GM21529 (cell line): ENCODE data around the gene THBD.
"Not testable (repeated sequence)": the region's sequence is repeated elsewhere in the genome, so short reads cannot be mapped to it uniquely, and the experiment has no call there.

Experiments
- ATAC-seq: cut with Tn5 transposase; IDR thresholded peaks from one replicate; pipeline ENCODE4 v1.9.1; 2021; ENCODE audit not compliant: unreplicated experiment

THBD gene

DNA sequence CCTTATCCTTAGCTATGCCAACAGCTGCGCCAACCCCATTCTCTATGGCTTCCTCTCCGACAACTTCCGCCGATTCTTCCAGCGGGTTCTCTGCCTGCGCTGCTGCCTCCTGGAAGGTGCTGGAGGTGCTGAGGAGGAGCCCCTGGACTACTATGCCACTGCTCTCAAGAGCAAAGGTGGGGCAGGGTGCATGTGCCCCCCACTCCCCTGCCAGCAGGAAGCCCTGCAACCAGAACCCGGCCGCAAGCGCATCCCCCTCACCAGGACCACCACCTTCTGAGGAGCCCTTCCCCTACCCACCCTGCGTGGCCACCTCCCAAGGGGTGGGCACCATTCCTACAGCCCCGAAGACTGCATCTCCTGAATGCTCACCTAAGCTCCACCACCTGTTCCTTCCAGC is 13.1 kb downstream of the THBD start:
- ATAC-seq, result no peak

DNA sequence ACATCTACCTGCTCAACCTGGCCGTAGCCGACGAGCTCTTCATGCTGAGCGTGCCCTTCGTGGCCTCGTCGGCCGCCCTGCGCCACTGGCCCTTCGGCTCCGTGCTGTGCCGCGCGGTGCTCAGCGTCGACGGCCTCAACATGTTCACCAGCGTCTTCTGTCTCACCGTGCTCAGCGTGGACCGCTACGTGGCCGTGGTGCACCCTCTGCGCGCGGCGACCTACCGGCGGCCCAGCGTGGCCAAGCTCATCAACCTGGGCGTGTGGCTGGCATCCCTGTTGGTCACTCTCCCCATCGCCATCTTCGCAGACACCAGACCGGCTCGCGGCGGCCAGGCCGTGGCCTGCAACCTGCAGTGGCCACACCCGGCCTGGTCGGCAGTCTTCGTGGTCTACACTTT is 13.7 kb downstream of the THBD start:
- ATAC-seq, result no peak

DNA sequence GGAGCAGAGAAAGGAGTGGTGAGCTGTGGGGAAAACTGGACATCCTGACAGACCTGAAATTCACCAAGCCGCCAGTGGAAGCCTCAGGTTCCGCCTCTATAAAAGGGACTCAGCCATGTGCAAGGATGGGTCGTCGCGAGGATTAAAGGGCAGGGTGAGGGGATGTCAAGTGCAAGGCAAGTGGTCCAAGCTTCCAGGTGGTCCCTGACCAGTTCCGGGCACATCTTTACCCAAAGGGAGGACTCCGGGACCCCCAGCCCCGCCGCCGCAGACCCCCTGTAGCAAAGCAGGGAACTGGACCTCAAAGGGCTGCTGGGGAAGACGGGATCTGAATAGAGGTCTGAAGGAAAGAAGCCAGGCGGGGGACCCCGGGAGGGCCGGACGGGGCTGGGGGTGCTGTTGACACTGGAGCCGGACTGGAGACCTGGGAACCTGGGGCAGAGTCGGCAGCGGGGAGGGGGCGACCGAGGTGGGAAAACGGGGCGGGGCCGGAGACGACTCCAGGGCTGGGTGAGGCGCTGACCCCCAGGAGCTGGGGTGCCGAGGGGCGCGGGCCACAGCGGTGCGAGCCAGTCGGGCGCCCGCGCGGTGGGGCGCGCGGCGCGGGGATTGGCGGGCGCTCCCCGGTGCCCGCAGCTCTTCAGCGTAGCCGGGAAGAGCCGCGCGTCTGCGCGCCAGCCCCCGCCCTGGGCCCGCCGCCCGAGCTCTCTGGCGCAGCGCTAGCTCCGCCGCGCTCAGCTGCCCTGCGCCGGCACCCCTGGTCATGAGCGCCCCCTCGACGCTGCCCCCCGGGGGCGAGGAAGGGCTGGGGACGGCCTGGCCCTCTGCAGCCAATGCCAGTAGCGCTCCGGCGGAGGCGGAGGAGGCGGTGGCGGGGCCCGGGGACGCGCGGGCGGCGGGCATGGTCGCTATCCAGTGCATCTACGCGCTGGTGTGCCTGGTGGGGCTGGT is 14.5 kb downstream of the THBD start, which contains the start of gene SSTR4:
SSTR4 (plus strand) TSS at position 592 of the 951 bp plus-strand sequence; CDS start at position 764, 172 bp downstream.
- ATAC-seq, result no peak

DNA sequence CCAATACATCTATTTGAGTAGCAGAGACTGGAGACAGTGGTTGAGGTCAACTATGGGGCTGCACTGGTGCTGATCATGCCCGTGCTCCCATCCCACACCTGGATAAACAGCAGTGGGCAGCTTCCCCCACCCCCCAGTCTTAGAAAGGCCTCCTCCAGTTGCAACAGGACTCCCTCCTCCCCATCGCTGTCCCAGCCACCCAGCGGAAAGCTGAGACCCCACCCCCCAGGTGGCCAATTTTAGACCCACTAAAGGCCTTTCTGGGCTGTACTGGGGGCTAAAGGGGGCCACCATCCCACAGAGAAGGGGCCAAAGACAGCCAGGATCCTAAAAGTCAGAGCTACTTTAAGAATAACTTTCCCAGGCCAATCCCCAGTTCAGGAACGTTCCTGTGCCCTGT is 15.6 kb downstream of the THBD start:
- no peak for ATAC-seq

DNA sequence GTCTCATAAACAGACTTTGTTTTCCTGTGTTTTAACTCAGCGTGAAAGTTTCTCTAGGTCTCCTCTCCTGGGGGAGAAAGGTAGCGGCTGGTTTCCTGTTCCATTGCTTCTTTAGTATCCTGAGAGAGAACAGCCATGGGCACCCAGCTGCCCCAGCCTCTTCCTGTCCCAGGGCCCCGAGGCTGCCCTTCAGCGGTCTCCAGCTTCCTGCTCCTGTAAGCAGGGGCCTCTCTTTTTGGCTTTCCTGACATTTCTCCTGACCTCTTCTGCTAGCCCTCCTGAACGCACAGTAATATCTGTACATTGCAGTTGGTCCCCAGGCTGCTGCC is 16.8 kb downstream of the THBD start:
- no peak for ATAC-seq

DNA sequence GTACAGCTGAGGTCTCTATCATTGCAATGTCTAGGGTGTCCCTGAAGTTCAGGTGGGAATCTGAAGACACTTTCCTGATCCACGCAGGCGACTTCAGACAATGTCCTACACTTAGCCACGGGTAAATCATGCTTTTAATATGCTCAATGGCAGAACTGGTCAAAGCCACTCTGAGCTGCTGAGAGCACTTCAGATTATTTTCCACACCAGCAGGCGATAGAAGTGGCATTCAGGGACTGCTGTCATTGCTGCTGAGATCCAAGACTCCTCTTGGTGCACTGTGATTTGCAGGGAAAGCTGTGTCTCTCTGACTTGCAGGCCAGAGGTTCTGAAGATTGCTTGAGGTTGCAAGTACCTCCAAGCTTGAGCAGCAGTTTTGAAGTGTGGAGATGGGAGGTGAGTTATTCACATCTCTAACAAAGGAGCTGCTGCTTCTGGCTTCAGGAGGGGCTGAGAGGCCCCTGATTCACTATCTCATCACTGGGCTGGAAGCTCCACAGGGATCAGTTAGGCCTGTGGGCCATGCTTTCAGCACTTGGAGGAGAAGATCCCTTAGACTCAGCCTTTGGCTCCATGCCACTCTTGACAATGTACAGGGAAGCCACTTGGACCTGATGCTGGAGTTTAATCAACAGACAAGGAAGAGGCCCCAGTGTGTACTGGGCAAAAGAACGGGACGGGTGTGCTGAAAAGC is 17.3 kb downstream of the THBD start:
- no peak for ATAC-seq

DNA sequence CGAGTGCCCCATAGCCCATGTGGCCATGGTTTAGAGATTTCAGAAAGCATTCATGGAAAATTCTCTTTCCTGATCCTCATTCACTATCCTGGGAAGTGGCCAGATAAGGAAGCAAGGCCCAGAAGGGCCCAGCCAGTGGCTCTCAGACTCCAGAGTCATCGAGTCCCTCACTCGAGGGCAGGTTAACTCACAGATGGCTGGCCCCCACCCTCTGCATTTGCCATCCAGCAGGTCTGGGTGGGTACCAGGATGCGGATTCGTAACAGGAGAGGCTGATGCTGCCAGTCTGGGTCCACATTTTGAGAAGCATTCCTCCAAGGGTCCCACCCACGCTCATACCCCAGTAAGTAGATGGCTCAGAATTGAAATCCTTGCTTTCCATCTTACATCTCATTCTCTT is 18.1 kb downstream of the THBD start:
- ATAC-seq, result no peak

DNA sequence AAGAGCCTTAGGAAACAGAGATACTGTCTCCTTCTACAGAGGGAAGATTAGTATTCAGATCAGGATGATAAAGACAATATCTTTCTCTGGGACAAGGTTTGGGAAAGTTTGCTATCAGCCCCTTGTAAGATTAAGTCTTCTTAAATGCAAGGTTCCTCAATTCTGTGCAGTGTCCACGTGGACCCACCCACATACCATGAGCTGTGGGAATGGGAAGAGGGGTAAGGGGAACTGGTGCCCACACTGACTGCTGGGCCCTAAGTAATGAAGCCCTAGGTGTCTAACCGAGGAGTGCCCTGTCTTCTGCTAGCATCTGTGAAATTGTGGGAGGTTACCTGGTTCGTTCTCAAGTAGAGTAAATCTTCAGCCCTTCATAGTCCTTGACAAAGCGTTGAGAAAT is 20.1 kb downstream of the THBD start:
- no peak for ATAC-seq

DNA sequence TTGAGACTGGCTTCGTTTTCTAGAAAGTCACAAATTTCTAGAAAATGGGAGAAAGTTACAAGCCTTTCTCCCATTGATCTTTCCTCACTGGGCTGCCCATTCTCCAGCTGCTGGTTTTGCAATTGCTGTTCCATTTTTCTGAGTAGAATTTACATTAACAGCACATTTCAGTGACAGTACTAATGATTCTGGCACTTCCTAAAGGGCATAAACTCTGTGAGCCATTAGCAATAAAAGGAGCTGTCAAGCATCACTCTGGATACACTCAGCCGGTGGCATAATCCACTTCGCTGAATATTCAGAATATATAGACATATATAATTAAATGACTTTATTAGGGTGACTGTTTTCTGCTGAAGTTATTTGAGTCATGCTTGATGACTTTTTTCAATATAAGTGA is 21.1 kb downstream of the THBD start:
- ATAC-seq, result no peak

DNA sequence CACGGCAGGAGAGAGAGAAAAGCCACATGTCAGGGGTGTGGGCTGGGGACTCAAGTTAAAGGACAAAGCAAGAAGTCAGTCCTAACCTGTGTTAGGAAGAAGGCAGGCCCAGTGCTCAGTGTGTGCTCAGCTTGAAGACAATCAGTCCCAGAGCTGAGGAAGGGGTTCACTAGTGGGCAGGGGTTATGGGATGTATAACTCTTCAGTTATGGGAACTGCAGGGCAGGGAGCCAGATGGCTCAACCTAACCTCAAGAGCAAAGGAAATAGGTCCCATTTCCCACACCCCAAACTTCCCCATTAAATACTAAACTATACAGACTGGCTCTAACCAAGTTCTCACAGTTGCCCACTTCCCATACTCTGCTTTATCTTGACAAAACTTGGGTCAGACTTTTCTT is 21.8 kb downstream of the THBD start:
- ATAC-seq, result no peak

DNA sequence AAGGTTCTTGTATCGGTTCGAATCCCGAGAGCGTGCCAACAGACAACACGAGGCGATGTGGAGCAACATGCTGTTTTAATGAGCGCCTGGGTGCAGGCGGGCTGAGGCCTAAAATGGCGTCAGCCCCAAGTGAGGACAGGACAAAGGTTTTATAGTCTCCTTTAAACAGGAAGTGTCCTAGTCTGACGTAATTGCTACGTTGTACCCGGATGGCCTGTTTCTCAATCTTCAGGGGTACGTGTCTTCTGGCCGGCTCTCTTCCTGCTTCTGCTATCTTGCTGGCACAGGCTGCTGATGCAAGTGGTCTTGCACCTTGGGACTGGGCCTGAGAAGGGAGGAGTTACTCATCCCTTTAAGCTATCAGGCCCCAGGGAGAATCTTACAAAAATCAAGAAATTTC is 24.0 kb downstream of the THBD start:
- ATAC-seq, result not testable (repeated sequence)

DNA sequence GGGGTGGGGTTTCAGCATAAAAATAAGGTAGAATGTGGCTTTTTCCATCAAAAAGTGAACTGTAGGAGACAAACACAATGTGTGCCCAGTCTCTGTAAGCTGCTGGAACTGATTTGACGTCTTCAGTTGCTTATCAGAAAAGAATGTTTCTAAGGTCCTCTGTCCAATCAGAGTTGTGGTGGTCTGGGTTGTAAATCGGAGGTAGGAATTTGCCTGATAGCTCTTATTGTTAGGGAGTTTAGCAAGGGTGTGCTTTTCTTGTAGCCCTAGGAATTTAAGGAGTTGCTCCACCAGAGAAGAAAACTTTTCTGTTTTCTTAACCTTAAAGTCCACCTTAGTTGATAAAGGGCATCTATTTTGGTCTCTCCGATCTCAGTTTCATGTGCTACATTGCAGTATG is 24.8 kb downstream of the THBD start:
- no peak for ATAC-seq

DNA sequence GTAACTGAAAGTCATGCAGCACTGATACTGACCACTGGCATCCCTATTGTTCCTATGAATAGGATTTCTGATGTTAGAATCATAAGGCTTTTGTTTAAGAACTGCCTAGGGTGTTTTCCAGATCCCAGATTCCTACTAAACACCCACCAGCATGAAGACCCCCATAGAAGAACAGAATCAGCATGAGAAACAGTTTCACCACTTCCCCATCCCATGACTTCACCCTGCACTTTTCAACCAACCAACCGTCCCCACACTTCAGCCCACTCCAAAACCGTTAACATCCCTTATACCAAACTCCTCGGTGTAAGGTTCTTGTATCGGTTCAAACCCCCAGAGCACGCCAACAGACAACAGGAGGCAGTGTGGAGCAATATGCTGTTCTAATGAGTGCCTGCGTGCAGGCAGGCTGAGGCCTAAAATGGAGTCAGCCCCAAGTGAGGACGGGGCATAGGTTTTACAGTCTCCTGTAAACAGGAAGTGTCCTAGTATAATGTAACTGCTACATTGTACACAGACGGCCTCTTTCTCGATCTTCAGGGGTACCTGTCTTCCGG is 25.8 kb downstream of the THBD start:
- no peak for ATAC-seq

DNA sequence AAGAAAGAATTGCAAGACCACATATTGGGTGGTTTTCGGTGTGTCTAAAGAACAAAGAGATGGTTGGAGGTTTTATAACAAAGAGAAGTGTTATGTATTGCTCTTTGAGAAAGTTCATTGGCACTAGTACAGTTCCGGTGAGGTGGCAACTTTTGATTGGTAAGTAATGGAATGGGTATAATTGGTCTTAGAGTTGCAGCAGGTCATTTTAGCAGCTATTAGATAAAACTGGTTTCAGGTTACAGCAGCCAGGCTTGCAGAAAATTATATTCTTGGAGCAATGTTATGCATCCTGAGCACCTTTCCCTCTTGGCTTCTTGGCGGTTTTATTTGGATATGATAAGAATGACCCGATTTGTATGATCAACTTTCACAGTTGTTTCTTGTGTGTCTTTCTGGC is 26.6 kb downstream of the THBD start:
- ATAC-seq, result no peak

DNA sequence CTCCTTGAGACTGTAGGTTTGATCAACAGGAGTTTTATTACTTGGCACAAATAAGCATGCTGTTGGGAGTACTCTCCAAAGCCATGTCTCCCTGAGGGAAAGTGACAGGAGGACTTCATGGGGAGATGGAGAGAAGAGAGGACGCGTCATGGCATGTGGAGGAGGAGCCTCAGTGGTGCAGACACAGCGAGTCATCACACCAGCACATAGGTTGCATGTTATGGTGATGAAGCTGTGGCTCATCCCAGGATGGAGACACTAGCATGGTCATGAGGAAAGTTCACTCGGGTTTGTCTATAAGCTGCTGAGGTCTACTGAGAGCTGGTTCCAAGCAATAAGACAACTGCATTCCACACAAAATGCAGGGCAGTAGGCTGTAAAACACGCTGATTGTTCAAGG is 27.5 kb downstream of the THBD start:
- ATAC-seq, result no peak

DNA sequence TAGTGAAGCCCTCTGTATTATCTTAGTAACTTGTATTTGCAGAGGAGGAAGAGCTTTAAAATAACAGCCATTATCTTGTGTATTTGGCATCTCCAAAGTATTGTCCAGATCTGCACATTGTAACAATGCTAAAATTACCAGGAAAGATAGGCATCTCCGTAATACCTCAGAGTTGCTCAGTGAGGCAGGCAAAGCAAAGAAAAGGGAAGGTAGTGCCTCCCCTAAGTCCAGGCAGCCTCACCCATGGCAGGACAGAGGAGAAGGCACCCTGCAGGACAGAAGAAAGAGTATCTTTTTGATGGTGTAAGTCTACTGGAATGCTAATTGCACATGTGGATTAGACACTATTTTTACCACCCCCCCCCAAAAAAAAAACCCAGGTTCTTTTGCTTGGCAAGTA is 27.9 kb downstream of the THBD start:
- ATAC-seq, result no peak

DNA sequence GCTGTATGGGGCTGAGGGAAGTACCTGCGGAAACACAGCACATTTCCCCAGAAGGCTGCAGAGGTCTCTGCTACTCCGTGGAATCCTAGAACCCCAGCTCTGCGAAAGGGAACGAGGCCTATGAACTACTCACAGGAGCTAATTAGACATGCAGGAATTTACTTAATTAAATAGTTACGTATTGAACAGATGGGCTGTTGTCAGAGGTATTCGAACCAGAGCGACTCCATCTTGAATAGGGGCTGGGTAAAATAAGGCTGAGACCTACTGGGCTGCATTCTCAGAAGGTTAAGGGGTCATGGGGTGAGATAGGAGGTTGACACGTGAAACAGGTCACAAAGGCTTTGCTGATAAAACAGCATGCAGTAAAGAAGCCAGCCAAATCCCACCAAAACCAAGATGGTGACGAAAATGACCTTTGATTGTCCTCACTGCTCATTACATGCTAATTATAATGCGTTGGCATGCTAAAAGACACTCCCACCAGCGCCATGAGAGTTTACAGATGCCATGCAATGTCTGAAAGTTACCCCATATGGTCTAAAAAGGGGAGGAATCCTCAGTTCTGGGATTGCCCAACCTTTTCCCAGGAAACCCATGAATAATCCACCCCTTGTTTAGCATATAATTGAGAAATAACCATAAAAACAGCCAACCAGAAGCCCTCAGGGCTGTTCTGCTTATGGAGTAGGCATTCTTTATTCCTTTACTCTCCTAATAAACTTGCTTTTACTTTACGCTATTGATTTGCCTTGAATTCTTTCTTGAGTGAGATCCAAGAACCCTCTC is 29.0 kb downstream of the THBD start:
- ATAC-seq, result no peak

DNA sequence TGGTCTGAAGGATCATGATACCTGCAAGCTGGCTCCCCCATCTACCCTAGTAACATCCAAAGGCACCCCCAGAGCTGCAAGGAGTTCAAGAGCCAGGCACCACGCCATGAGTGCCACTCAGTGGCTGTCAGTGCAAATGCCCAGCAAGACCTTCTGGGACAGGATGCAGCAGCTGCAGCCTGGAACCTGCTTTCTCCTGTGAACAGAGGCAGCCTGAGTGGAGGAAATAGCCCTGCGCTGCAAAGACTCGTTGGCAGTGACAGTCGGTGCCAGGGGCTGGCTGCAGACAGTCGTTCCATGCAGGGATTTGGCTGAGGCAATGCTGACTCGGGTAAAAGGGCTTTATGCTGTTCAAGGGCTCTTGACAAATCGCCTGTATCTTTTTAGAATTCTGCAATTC is 30.1 kb downstream of the THBD start:
- no peak for ATAC-seq

DNA sequence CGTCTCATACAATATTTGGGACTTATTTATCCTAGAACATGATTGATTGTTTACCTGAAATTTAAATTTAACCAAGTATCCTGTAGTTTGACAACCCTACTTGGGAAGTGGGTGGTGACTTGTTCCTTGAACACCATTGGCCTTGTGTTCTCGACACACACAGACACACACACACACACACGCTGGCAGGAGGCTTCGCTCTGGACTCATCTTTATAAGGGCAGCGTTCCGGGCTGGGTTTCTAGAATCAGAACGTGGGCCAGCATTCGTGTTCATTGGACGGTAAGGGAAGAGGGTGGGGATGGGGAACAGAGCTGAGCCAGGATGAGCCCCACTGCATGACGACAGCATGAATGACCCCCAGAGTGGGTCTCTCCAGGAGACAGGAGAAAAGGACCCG is 30.5 kb downstream of the THBD start:
- no peak for ATAC-seq

DNA sequence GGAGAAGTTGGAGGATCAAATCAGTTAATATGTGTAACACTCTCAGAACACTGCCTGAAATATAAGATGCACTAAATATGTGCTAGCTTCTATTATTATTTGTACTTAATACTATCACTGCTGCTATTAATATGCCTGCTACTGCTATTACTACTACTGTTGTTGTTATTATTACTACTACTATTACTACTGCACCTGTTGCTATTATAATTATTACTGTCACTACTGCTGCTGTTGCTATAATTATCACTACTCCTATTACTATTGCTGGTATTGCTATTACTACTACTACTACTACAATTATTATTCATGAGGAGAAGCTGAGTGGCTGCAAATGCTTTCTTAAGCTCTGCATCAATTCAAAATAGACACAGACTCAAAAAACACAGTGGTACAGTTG is 31.0 kb downstream of the THBD start:
- ATAC-seq, result peak; percentile 48

DNA sequence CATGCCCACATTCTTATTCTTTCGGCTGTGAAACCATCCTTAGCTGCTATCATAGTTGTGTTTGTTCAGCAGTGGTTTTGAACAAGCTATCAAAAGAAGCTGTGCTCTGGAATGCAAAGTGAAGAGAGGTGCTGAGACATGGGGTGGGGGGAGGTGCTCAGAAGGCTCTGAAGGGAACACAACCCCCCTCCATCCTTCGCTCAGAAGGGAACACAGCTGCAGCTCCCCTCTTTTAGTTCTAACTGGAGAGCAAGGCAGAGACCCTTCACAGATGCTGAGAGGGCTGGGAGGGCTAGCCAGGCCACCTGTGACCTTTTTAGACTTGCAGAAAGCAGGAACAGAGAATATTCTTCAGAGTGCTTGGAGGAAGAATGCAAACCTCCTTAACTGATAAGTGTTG is 32.0 kb downstream of the THBD start:
- no peak for ATAC-seq
